Measurements from ENCODE around the gene PICK1. TPM values are rescaled to one million over a fixed set of nuclear protein-coding genes. Genes with fewer than 3 reads are reported as not detected.

Gene PICK1
- total and polyA plus RNA-seq, 2 of the 13 experiments (the other 11 are each of a cell fraction or from before 2014, with no cell fraction given), result 19.3 to 25.3 TPM

GRCh38 chr22:38114484-38115398 is 57.5 kb downstream of the PICK1 start (continued):
- peak; percentile 27 to 54; a peak in 1 of 4 replicates for TF ChIP-seq HMGXB4 (CRISPR knock-in tag; IDR thresholded peaks at IDR 0.05; ENCODE audit: borderline replicate concordance in 1 of 2, low read depth in 1 of 2)
- 0 out of 2 replicates have a peak, but pooled peaks have one; percentile 22 for TF ChIP-seq ZBTB21 (CRISPR knock-in tag; IDR thresholded peaks at IDR 0.05)
- TF ChIP-seq TFDP1 (CRISPR knock-in tag; IDR thresholded peaks at IDR 0.05; ENCODE audit: borderline replicate concordance), result peak; percentile 18; the same call in 1 of the 2 replicates
- TF ChIP-seq ZNF468 (CRISPR knock-in tag; IDR thresholded peaks at IDR 0.05), result no peak
- TF ChIP-seq TARDBP (CRISPR knock-in tag; IDR thresholded peaks at IDR 0.05), result 0 out of 2 replicates have a peak, but pooled peaks have one; percentile 35
- TF ChIP-seq RNF2 (conservative IDR thresholded peaks at IDR 0.05; ENCODE audit: low read depth), result no peak
- no peak for TF ChIP-seq MXD3 (CRISPR knock-in tag; IDR thresholded peaks at IDR 0.05)
- no peak for TF ChIP-seq NR2F2 (IDR thresholded peaks at IDR 0.05; ENCODE audit: borderline replicate concordance, low read depth)
- 0 out of 2 replicates have a peak, but pooled peaks have one; percentile 16 for TF ChIP-seq ELF1 (CRISPR knock-in tag; IDR thresholded peaks at IDR 0.05)
- TF ChIP-seq SOX13 (IDR thresholded peaks at IDR 0.05), result no peak
- TF ChIP-seq SOX13 (CRISPR knock-in tag; conservative IDR thresholded peaks at IDR 0.05 in 1 of 2, IDR thresholded peaks at IDR 0.05 in 1 of 2), result no peak
- 0 out of 2 replicates have a peak, but pooled peaks have one; percentile 25 for TF ChIP-seq ZGPAT (CRISPR knock-in tag; IDR thresholded peaks at IDR 0.05)
- no peak for TF ChIP-seq ZNF280B (CRISPR knock-in tag; IDR thresholded peaks at IDR 0.05; ENCODE audit: borderline replicate concordance)
- 0 out of 2 replicates have a peak, but pooled peaks have one; percentile 41 for TF ChIP-seq HNRNPL (IDR thresholded peaks at IDR 0.05; ENCODE audit: low read depth, low read length)

Measured in HepG2 (cell line).